Activated CD8-positive, alpha-beta T cell treated with anti-CD3 and anti-CD28 coated beads, Interleukin-2, amount 10 ng/mL, durations not matched to agents 7 days and 5 days (primary cell): ENCODE data around the gene TPRN. TPM values are rescaled to one million over a fixed set of nuclear protein-coding genes. Genes with fewer than 3 reads are reported as not detected.

Experiments
- ATAC-seq: fragments of 150-1000 bp; cut with Tn5 transposase; one replicate; pipeline ENCODE4 v1.10.0; 2021; ENCODE audit warnings: moderate library complexity
- CTCF ChIA-PET: fragments of 350-600 bp; sonication (Branson Sonifier 250); formaldehyde crosslinking; loops from one replicate; lab custom pipeline; 2021; ENCODE audit warnings: antibody characterized with exemption; lab: Charles Lee
- POLR2A ChIA-PET: fragments of 350-600 bp; sonication (Branson Sonifier 250); formaldehyde crosslinking; loops from one replicate; lab custom pipeline; 2021; ENCODE audit warnings: antibody characterized with exemption; lab: Charles Lee
- DNase-seq: peaks from one replicate; pipeline ENCODE4 v3.0.0-alpha.2; 2020
- H3K27ac Mint-ChIP-seq: one replicate; pipeline ENCODE4 v1.8.0; 2021; ENCODE audit warnings: mild to moderate bottlenecking, mixed read lengths
- H3K27me3 Mint-ChIP-seq: one replicate; pipeline ENCODE4 v1.8.0; 2021; ENCODE audit warnings: low read depth, mixed read lengths
- H3K36me3 Mint-ChIP-seq: one replicate; pipeline ENCODE4 v1.8.0; 2021; ENCODE audit warnings: low read depth, mixed read lengths
- H3K4me1 Mint-ChIP-seq: one replicate; pipeline ENCODE4 v1.8.0; 2021; ENCODE audit warnings: low read depth, mixed read lengths
- H3K4me3 Mint-ChIP-seq: one replicate; pipeline ENCODE4 v1.8.0; 2021; ENCODE audit warnings: mild to moderate bottlenecking, mixed read lengths
- H3K9me3 Mint-ChIP-seq: one replicate; pipeline ENCODE4 v1.8.0; 2022; ENCODE audit warnings: mixed read lengths; ENCODE audit not compliant: insufficient read depth
- total RNA-seq, 2 experiments: library from RNA; stranded (reverse); gene quantifications; one replicate each; pipeline ENCODE4 v1.2.3, GENCODE V29; 2021

Gene TPRN
- total RNA-seq, 2 experiments from 2014 or later = 10.9 to 12.0 TPM

GRCh38 chr9:137228968-137229896 lies 28.7 kb upstream of the TPRN start:
- no peak for DNase-seq
- ChIA-PET CTCF (interaction anchor here (1.2 kb wide), 1 partner anchor 194 kb away, joined by 3 read pairs; no protein-coding TSS in a partner anchor), POLR2A (interaction anchor here (0.6 to 1.2 kb wide), 2 partner anchors 40 to 1677 kb away, joined by 3 read pairs; no protein-coding TSS in a partner anchor)
- no peaks in the 10 kb centered on the region for H3K36me3 Mint-ChIP-seq
- ATAC-seq = no peak
- no peak overlapping the region for H3K27ac Mint-ChIP-seq
- H3K9me3 Mint-ChIP-seq = no peaks in the 10 kb centered on the region
- H3K4me3 Mint-ChIP-seq = no peak overlapping the region
- H3K27me3 Mint-ChIP-seq = no peaks in the 10 kb centered on the region
- H3K4me1 Mint-ChIP-seq = peaks cover 12% of the 10 kb centered on the region

- no peak overlapping the region for H3K4me3 Mint-ChIP-seq
- no peak for ATAC-seq
- H3K27me3 Mint-ChIP-seq = no peaks in the 10 kb centered on the region
- ChIA-PET CTCF (interaction anchor here (1.7 to 6.7 kb wide), 2 partner anchors 8 to 104 kb away, joined by 4 to 73 read pairs; no protein-coding TSS in a partner anchor), POLR2A (no interaction called here)
- H3K9me3 Mint-ChIP-seq = no peaks in the 10 kb centered on the region
- no peaks in the 10 kb centered on the region for H3K36me3 Mint-ChIP-seq
- DNase-seq = no peak
- no peak overlapping the region for H3K27ac Mint-ChIP-seq
- H3K4me1 Mint-ChIP-seq = peaks cover 12% of the 10 kb centered on the region
Observed at GRCh38 chr9:137228506-137228967, 28.0 kb upstream of the TPRN start.

GRCh38 chr9:137227853-137228505 lies 27.4 kb upstream of the TPRN start:
- Mint-ChIP-seq H3K27me3 (no peaks in the 10 kb centered on the region), H3K4me1 (peaks cover 15% of the 10 kb centered on the region), H3K4me3 (no peak overlapping the region), H3K36me3 (no peaks in the 10 kb centered on the region), H3K9me3 (no peaks in the 10 kb centered on the region), H3K27ac (peak overlapping the region; percentile 54)
- DNase-seq (no peak), ATAC-seq (no peak)
- CTCF ChIA-PET = interaction anchor here (0.6 to 6.7 kb wide), 12 partner anchors 9 to 437 kb away, joined by 3 to 73 read pairs (median 6); partner anchors contain the start of genes ANAPC2, SSNA1, TMEM141 and TUBB4B
- POLR2A ChIA-PET = interaction anchor here (1.0 to 1.4 kb wide), 3 partner anchors 13 to 110 kb away, joined by 3 to 9 read pairs (median 4); partner anchors contain the start of gene TUBB4B

- ATAC-seq = peak; percentile 52
- peak within 1 kb of the TSS; percentile 54 for H3K27ac Mint-ChIP-seq
- CTCF ChIA-PET = interaction anchor here (0.6 to 6.7 kb wide), 17 partner anchors 9 to 437 kb away, joined by 3 to 73 read pairs (median 4); partner anchors contain the start of genes ANAPC2, SSNA1, TMEM141 and TUBB4B
Observed at GRCh38 chr9:137227054-137227852, 26.7 kb upstream of the TPRN start, which contains the start of gene RNF224. TSS of gene RNF224 (plus strand) at chr9:137227502. CDS start at chr9:137228336, 834 bp downstream.

GRCh38 chr9:137226338-137227053 lies 26.0 kb upstream of the TPRN start:
- Mint-ChIP-seq H3K36me3 (no peaks in the 10 kb centered on the region), H3K4me3 (no peak overlapping the region), H3K4me1 (peaks cover 17% of the 10 kb centered on the region), H3K27me3 (no peaks in the 10 kb centered on the region), H3K9me3 (no peaks in the 10 kb centered on the region), H3K27ac (no peak overlapping the region)
- DNase-seq (no peak), ATAC-seq (no peak)
- CTCF ChIA-PET = interaction anchor here (1.1 to 6.7 kb wide), 16 partner anchors 10 to 197 kb away, joined by 3 to 73 read pairs (median 4); partner anchors contain the start of genes ANAPC2, NPDC1 and SSNA1
- POLR2A ChIA-PET = interaction anchor here (1.1 to 1.5 kb wide), 4 partner anchors 10 to 140 kb away, joined by 3 to 9 read pairs (median 3); partner anchors contain the start of genes MAN1B1 and TUBB4B

More at GRCh38 chr9:137227054-137227852, 26.7 kb upstream of the TPRN start, which contains the start of gene RNF224:
- Mint-ChIP-seq H3K4me3 (no peak within 1 kb of the TSS), H3K36me3 (no peaks in the 10 kb centered on the region), H3K27me3 (no peaks in the 10 kb centered on the region), H3K9me3 (no peaks in the 10 kb centered on the region), H3K4me1 (peaks cover 17% of the 10 kb centered on the region)
- POLR2A ChIA-PET = interaction anchor here (1.0 to 1.5 kb wide), 6 partner anchors 10 to 140 kb away, joined by 3 to 9 read pairs (median 3); partner anchors contain the start of genes MAN1B1 and TUBB4B
- DNase-seq = peak; percentile 89

GRCh38 chr9:137225699-137226331 lies 25.3 kb upstream of the TPRN start:
- Mint-ChIP-seq H3K27me3 (no peaks in the 10 kb centered on the region), H3K4me3 (no peak overlapping the region), H3K9me3 (no peaks in the 10 kb centered on the region), H3K4me1 (peaks cover 18% of the 10 kb centered on the region), H3K27ac (no peak overlapping the region), H3K36me3 (no peaks in the 10 kb centered on the region)
- ATAC-seq (no peak), DNase-seq (no peak)
- CTCF ChIA-PET = interaction anchor here (0.9 to 6.7 kb wide), 10 partner anchors 11 to 196 kb away, joined by 3 to 73 read pairs (median 4); partner anchors contain the start of genes ANAPC2, NPDC1 and SSNA1
- POLR2A ChIA-PET = interaction anchor here (1.1 to 3.7 kb wide), 3 partner anchors 11 to 110 kb away, joined by 3 to 21 read pairs (median 3); partner anchors contain the start of gene TUBB4B

GRCh38 chr9:137224830-137225694 lies 24.5 kb upstream of the TPRN start, which contains the start of gene CYSRT1:
TSS of gene CYSRT1 (plus strand) at chr9:137225174. CDS start at chr9:137225622, 448 bp downstream.
- peaks cover 19% of the 10 kb centered on the region for H3K4me1 Mint-ChIP-seq
- H3K27me3 Mint-ChIP-seq = no peaks in the 10 kb centered on the region
- ChIA-PET CTCF (interaction anchor here (0.9 to 6.7 kb wide), 10 partner anchors 11 to 178 kb away, joined by 3 to 73 read pairs (median 4); partner anchors contain the start of genes ANAPC2, NPDC1, SSNA1 and TUBB4B), POLR2A (interaction anchor here (0.7 to 3.7 kb wide), 7 partner anchors 14 to 138 kb away, joined by 3 to 28 read pairs (median 4); partner anchors contain the start of genes ANAPC2, MAN1B1, SSNA1 and TUBB4B)
- H3K36me3 Mint-ChIP-seq = no peaks in the 10 kb centered on the region
- no peak for ATAC-seq
- H3K9me3 Mint-ChIP-seq = no peaks in the 10 kb centered on the region
- H3K27ac Mint-ChIP-seq = peak within 1 kb of the TSS; percentile 87
- peak; percentile 60 for DNase-seq
- H3K4me3 Mint-ChIP-seq = peak within 1 kb of the TSS; percentile 80

- H3K36me3 Mint-ChIP-seq = no peaks in the 10 kb centered on the region
- no peaks in the 10 kb centered on the region for H3K27me3 Mint-ChIP-seq
- H3K9me3 Mint-ChIP-seq = no peaks in the 10 kb centered on the region
- DNase-seq (peak; percentile 98), ATAC-seq (peak; percentile 90)
- H3K4me1 Mint-ChIP-seq = peaks cover 19% of the 10 kb centered on the region
- POLR2A ChIA-PET = interaction anchor here (0.6 to 3.7 kb wide), 16 partner anchors 13 to 247 kb away, joined by 3 to 28 read pairs (median 4); partner anchors contain the start of genes ANAPC2, MAN1B1, NDOR1 and NELFB
- peak overlapping the region; percentile 87 for H3K27ac Mint-ChIP-seq
- H3K4me3 Mint-ChIP-seq = peak overlapping the region; percentile 80
- CTCF ChIA-PET = interaction anchor here (0.6 to 6.7 kb wide), 14 partner anchors 13 to 177 kb away, joined by 3 to 73 read pairs (median 4); partner anchors contain the start of genes ANAPC2, NDOR1, SSNA1 and TMEM203
Observed at GRCh38 chr9:137223078-137223970, 22.8 kb upstream of the TPRN start.
